Astrocyte (in vitro differentiated cells and primary cell): ENCODE data around the gene GRK6. TPM values are rescaled to one million over a fixed set of nuclear protein-coding genes. Genes with fewer than 3 reads are reported as not detected.

Experiments used
- DNase-seq: peaks from one replicate; pipeline ENCODE4 v3.0.0-alpha.2; 2010; ENCODE audit warnings: low read depth
- FAIRE-seq: peaks from 2 replicates; lab custom pipeline; 2011; peaks lifted over from hg19 to GRCh38; lab: Jason Lieb, UNC
- H2AFZ ChIP-seq: 2 replicates; pipeline ENCODE4 v1.6.0; 2012; ENCODE audit warnings: low read depth, low read length, inconsistent platforms
- H3K27ac ChIP-seq: 2 replicates; pipeline ENCODE4 v1.5.1; 2011; ENCODE audit warnings: low read depth, low read length, inconsistent platforms
- H3K27me3 ChIP-seq: 2 replicates; pipeline ENCODE4 v1.6.0; 2011; ENCODE audit warnings: low read length, inconsistent platforms; ENCODE audit not compliant: insufficient read depth
- H3K36me3 ChIP-seq: 2 replicates; pipeline ENCODE4 v1.5.1; 2011; ENCODE audit warnings: low read length, inconsistent platforms; ENCODE audit not compliant: insufficient read depth
- H3K4me1 ChIP-seq: 2 replicates; pipeline ENCODE4 v1.5.1; 2011; ENCODE audit warnings: low read length, inconsistent platforms; ENCODE audit not compliant: insufficient read depth
- H3K4me2 ChIP-seq: 2 replicates; pipeline ENCODE4 v1.6.0; 2012; ENCODE audit warnings: low read length, inconsistent platforms
- H3K4me3 ChIP-seq: 2 replicates; pipeline ENCODE4 v1.5.1; 2011; ENCODE audit warnings: low read depth, mild to moderate bottlenecking, low read length, inconsistent platforms; ENCODE audit not compliant: insufficient read depth
- H3K79me2 ChIP-seq: 2 replicates; pipeline ENCODE4 v1.6.0; 2012; ENCODE audit warnings: mild to moderate bottlenecking, low read length, inconsistent platforms; ENCODE audit not compliant: insufficient read depth
- H3K9ac ChIP-seq: 2 replicates; pipeline ENCODE4 v1.6.0; 2012; ENCODE audit warnings: mild to moderate bottlenecking, low read length, inconsistent platforms
- H3K9me3 ChIP-seq: 2 replicates; pipeline ENCODE4 v1.5.1; 2012; ENCODE audit warnings: low read depth, mild to moderate bottlenecking, low read length, inconsistent platforms; ENCODE audit not compliant: insufficient read depth
- H4K20me1 ChIP-seq: 2 replicates; pipeline ENCODE4 v1.6.0; 2012; ENCODE audit warnings: low read length, inconsistent platforms; ENCODE audit not compliant: insufficient read depth
- H3K27ac Mint-ChIP-seq: one replicate; pipeline ENCODE4 v1.8.0; 2021; ENCODE audit warnings: mild to moderate bottlenecking, mixed read lengths; ENCODE audit not compliant: unreplicated experiment
- H3K27me3 Mint-ChIP-seq: one replicate; pipeline ENCODE4 v1.8.0; 2021; ENCODE audit warnings: low read depth, mixed read lengths; ENCODE audit not compliant: unreplicated experiment
- H3K36me3 Mint-ChIP-seq: one replicate; pipeline ENCODE4 v1.8.0; 2021; ENCODE audit warnings: low read depth, mixed read lengths; ENCODE audit not compliant: unreplicated experiment
- H3K4me1 Mint-ChIP-seq: one replicate; pipeline ENCODE4 v1.8.0; 2021; ENCODE audit warnings: low read depth, mixed read lengths; ENCODE audit not compliant: unreplicated experiment
- H3K4me3 Mint-ChIP-seq: one replicate; pipeline ENCODE4 v1.8.0; 2021; ENCODE audit warnings: mild to moderate bottlenecking, moderate library complexity, mixed read lengths; ENCODE audit not compliant: unreplicated experiment
- H3K9me3 Mint-ChIP-seq: one replicate; pipeline ENCODE4 v1.8.0; 2021; ENCODE audit warnings: mild to moderate bottlenecking, mixed read lengths; ENCODE audit not compliant: unreplicated experiment
- EZH2 ChIP-seq: IDR thresholded peaks from 2 replicates; pipeline ENCODE4 v1.6.1; 2012; ENCODE audit warnings: mild to moderate bottlenecking, low read length, inconsistent platforms; ENCODE audit not compliant: insufficient read depth
- total RNA-seq: library from RNA; stranded (reverse); gene quantifications from 2 replicates; pipeline ENCODE4 v1.2.1, GENCODE V29; 2021
- TF ChIP-seq, protein P1 (sequence below): IDR thresholded peaks from 2 replicates; pipeline ENCODE4 v1.5.1; 2011; ENCODE audit warnings: low read depth, mild to moderate bottlenecking, inconsistent platforms, low read length, moderate library complexity; ENCODE audit not compliant: insufficient read depth

GRK6 gene
- total RNA-seq, 1 donor from 2014 or later = 25.9 TPM

- no peak overlapping the region for H3K27ac Mint-ChIP-seq
- no peak overlapping the region for H3K27ac ChIP-seq
- H4K20me1 ChIP-seq = peaks cover 44% of the 10 kb centered on the region
- no peak for TF ChIP-seq EZH2
- TF ChIP-seq, protein P1, sequence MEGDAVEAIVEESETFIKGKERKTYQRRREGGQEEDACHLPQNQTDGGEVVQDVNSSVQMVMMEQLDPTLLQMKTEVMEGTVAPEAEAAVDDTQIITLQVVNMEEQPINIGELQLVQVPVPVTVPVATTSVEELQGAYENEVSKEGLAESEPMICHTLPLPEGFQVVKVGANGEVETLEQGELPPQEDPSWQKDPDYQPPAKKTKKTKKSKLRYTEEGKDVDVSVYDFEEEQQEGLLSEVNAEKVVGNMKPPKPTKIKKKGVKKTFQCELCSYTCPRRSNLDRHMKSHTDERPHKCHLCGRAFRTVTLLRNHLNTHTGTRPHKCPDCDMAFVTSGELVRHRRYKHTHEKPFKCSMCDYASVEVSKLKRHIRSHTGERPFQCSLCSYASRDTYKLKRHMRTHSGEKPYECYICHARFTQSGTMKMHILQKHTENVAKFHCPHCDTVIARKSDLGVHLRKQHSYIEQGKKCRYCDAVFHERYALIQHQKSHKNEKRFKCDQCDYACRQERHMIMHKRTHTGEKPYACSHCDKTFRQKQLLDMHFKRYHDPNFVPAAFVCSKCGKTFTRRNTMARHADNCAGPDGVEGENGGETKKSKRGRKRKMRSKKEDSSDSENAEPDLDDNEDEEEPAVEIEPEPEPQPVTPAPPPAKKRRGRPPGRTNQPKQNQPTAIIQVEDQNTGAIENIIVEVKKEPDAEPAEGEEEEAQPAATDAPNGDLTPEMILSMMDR = no peak
- no peaks in the 10 kb centered on the region for H3K27me3 Mint-ChIP-seq
- H3K4me1 Mint-ChIP-seq = peaks cover 9% of the 10 kb centered on the region
- FAIRE-seq (no peak), DNase-seq (no peak)
- H3K9me3 Mint-ChIP-seq = no peaks in the 10 kb centered on the region
- H3K27me3 ChIP-seq = no peaks in the 10 kb centered on the region
- no peak overlapping the region for H2AFZ ChIP-seq
- H3K9me3 ChIP-seq = no peaks in the 10 kb centered on the region
- peaks cover 38% of the 10 kb centered on the region for H3K79me2 ChIP-seq
- H3K4me1 ChIP-seq = peaks cover 8% of the 10 kb centered on the region
- H3K36me3 ChIP-seq = peaks cover 4% of the 10 kb centered on the region
- H3K36me3 Mint-ChIP-seq = peaks cover 9% of the 10 kb centered on the region
- no peak overlapping the region for H3K4me2 ChIP-seq
- no peak overlapping the region for H3K9ac ChIP-seq
- no peak overlapping the region for H3K4me3 ChIP-seq
- H3K4me3 Mint-ChIP-seq = no peak overlapping the region
Measured at GRCh38 chr5:177431317-177432142, 5.1 kb downstream of the GRK6 start.

GRCh38 chr5:177432143-177432838, 5.8 kb downstream of the GRK6 start:
- FAIRE-seq (no peak), DNase-seq (no peak)
- Histone ChIP-seq H3K9ac (no peak overlapping the region), H3K4me2 (no peak overlapping the region), H3K27ac (no peak overlapping the region), H3K36me3 (peaks cover 4% of the 10 kb centered on the region), H3K4me1 (peaks cover 6% of the 10 kb centered on the region), H3K4me3 (no peak overlapping the region), H2AFZ (no peak overlapping the region), H3K9me3 (no peaks in the 10 kb centered on the region), H4K20me1 (peaks cover 41% of the 10 kb centered on the region), H3K27me3 (no peaks in the 10 kb centered on the region), H3K79me2 (peaks cover 32% of the 10 kb centered on the region)
- H3K36me3 Mint-ChIP-seq = peaks cover 11% of the 10 kb centered on the region
- no peaks in the 10 kb centered on the region for H3K9me3 Mint-ChIP-seq
- peaks cover 9% of the 10 kb centered on the region for H3K4me1 Mint-ChIP-seq
- H3K27ac Mint-ChIP-seq = no peak overlapping the region
- no peak overlapping the region for H3K4me3 Mint-ChIP-seq
- TF ChIP-seq, protein P1 = no peak
- no peaks in the 10 kb centered on the region for H3K27me3 Mint-ChIP-seq
